Activated CD4-positive, alpha-beta T cell treated with anti-CD3 and anti-CD28 coated beads, Interleukin-2, amount 50 U/mL, for 24 hours (primary cell): Measurements from ENCODE around the gene TMEM87A.
"Not testable (repeated sequence)": the region's sequence is repeated elsewhere in the genome, so short reads cannot be mapped to it uniquely, and the experiment has no call there.

Experiments
- DNase-seq, 2 donors: peaks; one replicate each; pipeline ENCODE4 v3.0.0-alpha.2; 2020; ENCODE audit warnings: low read depth in 1 of 2, low spot score in 1 of 2

TMEM87A gene

GRCh38 chr15:42272939-42273899 lies at the start of gene TMEM87A, which contains the start of gene GANC:
Gene TMEM87A (minus strand): TSS chr15:42273433. CDS start chr15:42273398, 35 bp downstream.
Gene GANC (plus strand): TSS chr15:42273201. CDS start chr15:42274482, 1,281 bp downstream.
- DNase-seq: peak; percentile 81 to 96

GRCh38 chr15:42319206-42319605 lies 46.0 kb upstream of the TMEM87A start:
- no peak for DNase-seq

- DNase-seq: not testable (repeated sequence)
Observed at GRCh38 chr15:42316282-42316805, 43.1 kb upstream of the TMEM87A start.

- DNase-seq: no peak
Observed at GRCh38 chr15:42315521-42315920, 42.3 kb upstream of the TMEM87A start.

- DNase-seq: no peak
Observed at GRCh38 chr15:42314818-42315217, 41.6 kb upstream of the TMEM87A start.

- DNase-seq: no peak
Observed at GRCh38 chr15:42313463-42313862, 40.2 kb upstream of the TMEM87A start.

- no peak for DNase-seq
Observed at GRCh38 chr15:42306681-42307080, 33.4 kb upstream of the TMEM87A start.

GRCh38 chr15:42301004-42301403 lies 27.8 kb upstream of the TMEM87A start:
- not testable (repeated sequence) for DNase-seq

GRCh38 chr15:42289166-42289565 lies 15.9 kb upstream of the TMEM87A start:
- no peak for DNase-seq

- DNase-seq: no peak
Observed at GRCh38 chr15:42287931-42288330, 14.7 kb upstream of the TMEM87A start.

- DNase-seq: no peak
Observed at GRCh38 chr15:42286445-42287029, 13.3 kb upstream of the TMEM87A start.

GRCh38 chr15:42285034-42285433 lies 11.8 kb upstream of the TMEM87A start:
- no peak for DNase-seq

GRCh38 chr15:42284551-42284950 lies 11.3 kb upstream of the TMEM87A start:
- DNase-seq: no peak

- DNase-seq: no peak
Observed at GRCh38 chr15:42283671-42284070, 10.4 kb upstream of the TMEM87A start.

GRCh38 chr15:42282926-42283325 lies 9.7 kb upstream of the TMEM87A start:
- DNase-seq: no peak

GRCh38 chr15:42282344-42282743 lies 9.1 kb upstream of the TMEM87A start:
- no peak for DNase-seq

GRCh38 chr15:42279234-42279723 lies 6.0 kb upstream of the TMEM87A start:
- no peak for DNase-seq

GRCh38 chr15:42276762-42277161 lies 3.5 kb upstream of the TMEM87A start:
- no peak for DNase-seq

GRCh38 chr15:42275780-42276391 lies 2.7 kb upstream of the TMEM87A start:
- no peak for DNase-seq

GRCh38 chr15:42274702-42274989 lies 1.4 kb upstream of the TMEM87A start:
- DNase-seq: no peak

- peak; percentile 40 to 55 for DNase-seq
Observed at GRCh38 chr15:42273900-42274701, 868 bp upstream of the TMEM87A start.
